H1 (cell line): ENCODE data around the gene NTNG2. TPM values are rescaled to one million over a fixed set of nuclear protein-coding genes. Genes with fewer than 3 reads are reported as not detected.

Experiments used
- CTCF ChIA-PET: fragments of 300-600 bp; sonication (Branson Sonifier 250); formaldehyde crosslinking; loops from one replicate; lab custom pipeline; 2021; ENCODE audit not compliant: partially characterized antibody; lab: Charles Lee
- POLR2A ChIA-PET: fragments of 300-600 bp; sonication (Branson Sonifier 250); formaldehyde crosslinking; loops from one replicate; lab custom pipeline; 2021; ENCODE audit warnings: inconsistent platforms; ENCODE audit not compliant: partially characterized antibody; lab: Charles Lee
- DNase-seq, 2 experiments: peaks; one replicate each; pipeline versions ENCODE4 v3.0.0 to v3.0.0-alpha.2; 2010 to 2022; ENCODE audit warnings: low spot score in 2 of 2, low read depth in 1 of 2, mixed read lengths in 1 of 2
- FAIRE-seq: peaks from 2 replicates; lab custom pipeline; 2011; peaks lifted over from hg19 to GRCh38; lab: Jason Lieb, UNC
- H2AFZ ChIP-seq: 2 replicates; pipeline ENCODE4 v1.8.1; 2012; ENCODE audit warnings: low read length, inconsistent platforms
- H2AK5ac ChIP-seq: 2 replicates; pipeline ENCODE4 v1.6.1; 2013; ENCODE audit warnings: low read depth, low read length
- H2BK120ac ChIP-seq: replicated peaks from 2 replicates; pipeline ENCODE3; 2013; ENCODE audit warnings: low read depth, low read length, inconsistent platforms
- H2BK12ac ChIP-seq: 2 replicates; pipeline ENCODE4 v1.6.1; 2013; ENCODE audit warnings: low read depth, low read length
- H2BK15ac ChIP-seq: 2 replicates; pipeline ENCODE4 v1.6.1; 2013; ENCODE audit warnings: low read length
- H2BK20ac ChIP-seq: 2 replicates; pipeline ENCODE4 v1.6.1; 2013; ENCODE audit warnings: low read length
- H2BK5ac ChIP-seq: 2 replicates; pipeline ENCODE4 v1.6.1; 2013; ENCODE audit warnings: low read depth, low read length
- H3K14ac ChIP-seq: 2 replicates; pipeline ENCODE4 v1.6.1; 2013; ENCODE audit warnings: inconsistent platforms; ENCODE audit not compliant: insufficient read length
- H3K18ac ChIP-seq: 2 replicates; pipeline ENCODE4 v1.6.1; 2013; ENCODE audit warnings: low read length; ENCODE audit errors: extremely low read depth
- H3K23ac ChIP-seq: 2 replicates; pipeline ENCODE4 v1.6.1; 2013; ENCODE audit warnings: inconsistent platforms; ENCODE audit not compliant: insufficient read length
- H3K23me2 ChIP-seq: 2 replicates; pipeline ENCODE4 v1.6.1; 2013; ENCODE audit warnings: low read depth, low read length
- H3K27ac ChIP-seq: 2 replicates; pipeline ENCODE4 v1.6.1; 2011; ENCODE audit warnings: low read depth, low read length, inconsistent platforms
- H3K27me3 ChIP-seq, 4 experiments: replicated peaks in 1 of 4; 1 replicate in 1 of 4; 2 replicates in 3 of 4; pipeline versions ENCODE4 v1.6.1 to v1.8.1; 2011 to 2013; ENCODE audit warnings: low read length in 3 of 4, mild to moderate bottlenecking in 3 of 4, inconsistent platforms in 2 of 4, mixed read lengths in 2 of 4, moderate library complexity in 1 of 4; ENCODE audit not compliant: control insufficient read depth in 3 of 4, insufficient read depth in 3 of 4; ENCODE audit errors: extremely low read depth in 1 of 4
- H3K36me3 ChIP-seq, 4 experiments: 2 replicates each; pipeline versions ENCODE4 v1.6.1 to v1.8.1; 2011 to 2013; ENCODE audit warnings: mild to moderate bottlenecking in 4 of 4, low read length in 3 of 4, moderate library complexity in 2 of 4, control low read depth in 1 of 4, inconsistent platforms in 1 of 4; ENCODE audit not compliant: insufficient read depth in 4 of 4, control insufficient read depth in 2 of 4
- H3K4ac ChIP-seq: replicated peaks from 2 replicates; pipeline ENCODE3; 2013; ENCODE audit warnings: low read length, low read depth, mixed read lengths, inconsistent platforms; ENCODE audit not compliant: insufficient read length
- H3K4me1 ChIP-seq, 4 experiments: replicated peaks in 1 of 4; 1 replicate in 1 of 4; 2 replicates in 3 of 4; pipeline versions ENCODE4 v1.6.1 to v1.8.1; 2011 to 2013; ENCODE audit warnings: low read length in 3 of 4, inconsistent platforms in 2 of 4, mixed read lengths in 1 of 4; ENCODE audit not compliant: insufficient read depth in 4 of 4, control insufficient read depth in 3 of 4
- H3K4me2 ChIP-seq, 2 experiments: 2 replicates each; pipeline versions ENCODE4 v1.6.1 to v1.8.1; 2011 to 2013; ENCODE audit warnings: low read depth in 2 of 2, low read length in 2 of 2, control low read depth in 1 of 2, inconsistent platforms in 1 of 2, mild to moderate bottlenecking in 1 of 2; ENCODE audit not compliant: insufficient read depth in 1 of 2
- H3K4me3 ChIP-seq, 4 experiments: fragments of 200-600, 300-600 bp in 1 of 4; sonication (generic), shearing (Covaris generic), sonication (Bioruptor Twin) in 1 of 4; 2 replicates each; pipeline versions ENCODE4 v1.5.1 to v1.8.1; 2011 to 2016; ENCODE audit warnings: low read length in 4 of 4, low read depth in 3 of 4, control low read depth in 2 of 4, inconsistent platforms in 2 of 4, mild to moderate bottlenecking in 2 of 4, mixed read lengths in 1 of 4, moderate library complexity in 1 of 4; ENCODE audit not compliant: insufficient read depth in 2 of 4; ENCODE audit errors: extremely low read depth in 1 of 4
- H3K56ac ChIP-seq: replicated peaks from 2 replicates; pipeline ENCODE3; 2013; ENCODE audit warnings: low read depth, mild to moderate bottlenecking, mixed read lengths, low read length, inconsistent platforms; ENCODE audit not compliant: insufficient read length
- H3K79me1 ChIP-seq: 2 replicates; pipeline ENCODE4 v1.6.1; 2013; ENCODE audit warnings: low read depth, low read length, control low read depth
- H3K79me2 ChIP-seq, 2 experiments: 2 replicates each; pipeline versions ENCODE4 v1.6.1 to v1.8.1; 2012 to 2013; ENCODE audit warnings: low read length in 2 of 2, mild to moderate bottlenecking in 2 of 2, inconsistent platforms in 1 of 2; ENCODE audit not compliant: insufficient read depth in 2 of 2, control insufficient read depth in 1 of 2
- H3K9ac ChIP-seq, 4 experiments: replicated peaks in 1 of 4; 1 replicate in 1 of 4; 2 replicates in 3 of 4; pipeline versions ENCODE4 v1.6.1 to v1.8.1; 2011 to 2013; ENCODE audit warnings: low read depth in 3 of 4, low read length in 3 of 4, control low read depth in 2 of 4, mild to moderate bottlenecking in 2 of 4, moderate library complexity in 2 of 4, inconsistent platforms in 1 of 4; ENCODE audit errors: extremely low read depth in 1 of 4
- H3K9me3 ChIP-seq, 2 experiments: 2 replicates each; pipeline versions ENCODE4 v1.6.1 to v1.8.1; 2012 to 2013; ENCODE audit warnings: mild to moderate bottlenecking in 2 of 2, moderate library complexity in 2 of 2, control low read depth in 1 of 2, inconsistent platforms in 1 of 2, low read depth in 1 of 2, low read length in 1 of 2, mixed read lengths in 1 of 2; ENCODE audit not compliant: insufficient read depth in 2 of 2
- H4K20me1 ChIP-seq, 2 experiments: replicated peaks in 1 of 2; 2 replicates each; pipeline versions ENCODE3 to v1.8.1; 2011 to 2013; ENCODE audit warnings: inconsistent platforms in 2 of 2, low read length in 2 of 2, mild to moderate bottlenecking in 1 of 2; ENCODE audit not compliant: insufficient read depth in 2 of 2, control insufficient read depth in 1 of 2
- H4K5ac ChIP-seq: 2 replicates; pipeline ENCODE4 v1.6.1; 2013; ENCODE audit warnings: low read length, low read depth, mixed read lengths, inconsistent platforms; ENCODE audit not compliant: insufficient read length
- H4K8ac ChIP-seq: 2 replicates; pipeline ENCODE4 v1.8.0; 2013; ENCODE audit warnings: mild to moderate bottlenecking, moderate library complexity, low read length, inconsistent platforms; ENCODE audit not compliant: insufficient read depth; ENCODE audit errors: extremely low read depth
- H4K91ac ChIP-seq: replicated peaks from 2 replicates; pipeline ENCODE3; 2013; ENCODE audit warnings: low read length, mixed read lengths, inconsistent platforms; ENCODE audit not compliant: insufficient read length
- BRCA1 ChIP-seq: IDR thresholded peaks from 2 replicates; pipeline ENCODE4 v1.6.1; 2012; ENCODE audit warnings: low read depth, low read length, improper control_type of control experiment
- EP300 ChIP-seq, 2 experiments: IDR thresholded peaks; 1 replicate in 1 of 2; 2 replicates in 1 of 2; pipeline ENCODE4 v1.6.1; 2011 to 2012; ENCODE audit warnings: low read depth in 2 of 2, low read length in 2 of 2, mild to moderate bottlenecking in 2 of 2, borderline replicate concordance in 1 of 2, inconsistent platforms in 1 of 2, moderate library complexity in 1 of 2
- EZH2 ChIP-seq: fragments of 200-600 bp; sonication (generic); IDR thresholded peaks from 2 replicates; pipeline ENCODE4 v1.7.1; 2012; ENCODE audit warnings: low read depth, mild to moderate bottlenecking, moderate library complexity, low read length, inconsistent platforms; ENCODE audit not compliant: severe bottlenecking
- JUN ChIP-seq: IDR thresholded peaks from 2 replicates; pipeline ENCODE4 v1.6.1; 2011; ENCODE audit warnings: low read depth, mild to moderate bottlenecking, improper control_type of control experiment, low read length
- JUND ChIP-seq: IDR thresholded peaks from 2 replicates; pipeline ENCODE4 v1.6.1; 2011; ENCODE audit warnings: mild to moderate bottlenecking, improper control_type of control experiment, low read length
- POLR2A ChIP-seq, 2 experiments: IDR thresholded peaks; 1 replicate in 1 of 2; 2 replicates in 1 of 2; pipeline ENCODE4 v1.6.1; 2011; ENCODE audit warnings: low read depth in 2 of 2, low read length in 2 of 2, mild to moderate bottlenecking in 2 of 2; ENCODE audit errors: control extremely low read depth in 1 of 2
- RNF2 ChIP-seq: fragments of 200-900, 300-1000 bp; sonication (generic); IDR thresholded peaks from 2 replicates; pipeline ENCODE4 v1.7.1; 2016; ENCODE audit warnings: borderline replicate concordance, low read depth, mild to moderate bottlenecking, antibody characterized with exemption, low read length; ENCODE audit not compliant: poor library complexity, severe bottlenecking; ENCODE audit errors: missing control alignments
- SAP30 ChIP-seq: fragments of 300-600 bp; sonication (generic); IDR thresholded peaks from 2 replicates; pipeline ENCODE4 v1.7.1; 2012; ENCODE audit warnings: low read length, moderate library complexity, mild to moderate bottlenecking, inconsistent platforms; ENCODE audit not compliant: insufficient read depth, insufficient replicate concordance
- SIN3A ChIP-seq, 2 experiments: IDR thresholded peaks in 1 of 2; conservative IDR thresholded peaks in 1 of 2; 2 replicates each; pipeline ENCODE4 v1.6.1; 2011 to 2012; ENCODE audit warnings: low read length in 2 of 2, improper control_type of control experiment in 1 of 2, low read depth in 1 of 2, mild to moderate bottlenecking in 1 of 2
- SP1 ChIP-seq: IDR thresholded peaks from 2 replicates; pipeline ENCODE4 v1.6.1; 2011; ENCODE audit warnings: low read depth, low read length
- TCF12 ChIP-seq: IDR thresholded peaks from 2 replicates; pipeline ENCODE4 v1.6.1; 2011; ENCODE audit warnings: low read depth, mild to moderate bottlenecking, low read length
- USF2 ChIP-seq: IDR thresholded peaks from 2 replicates; pipeline ENCODE4 v1.6.1; 2011; ENCODE audit warnings: low read length, improper control_type of control experiment
- YY1 ChIP-seq: IDR thresholded peaks from 2 replicates; pipeline ENCODE4 v1.6.1; 2011; ENCODE audit warnings: low read depth, mild to moderate bottlenecking, low read length
- WGBS, 2 experiments: shearing (Covaris generic) in 1 of 2; methylation state at CpG; one replicate each; pipeline versions ENCODE4 v1.1.6 to v1.1.7; 2013 to 2015; ENCODE audit warnings: low lambda C conversion rate in 2 of 2, mixed read lengths in 2 of 2, inconsistent platforms in 1 of 2, low coverage in 1 of 2, missing lambda C conversion rate in 1 of 2; ENCODE audit not compliant: insufficient replicate concordance in 2 of 2, insufficient coverage in 1 of 2, insufficient read length in 1 of 2; ENCODE audit errors: extremely low coverage in 1 of 2, missing lambda C conversion rate in 1 of 2; 5-methylcytosine and 5-hydroxymethylcytosine counted together
- polyA plus RNA-seq, 7 experiments: library from polyadenylated mRNA; depleted of rRNA in 3 of 7; stranded (reverse) in 5 of 7; unstranded in 2 of 7; fragments of >200 nt in 5 of 7; fragments of 200-250 nt in 2 of 7; gene quantifications; 1 replicate in 5 of 7; 2 replicates in 1 of 7; 4 replicates in 1 of 7; pipeline versions ENCODE4 v1.2.1 to v1.2.3, GENCODE V29; 2011 to 2013; ENCODE audit warnings: missing spikeins in 2 of 7, mixed read lengths in 2 of 7
- total RNA-seq: library from RNA; stranded (reverse); fragmentation: NEBNext Ultra II Directional; extraction: Animal tissue kit (Norgen Biotek cat#: 25700); gene quantifications from 2 replicates; pipeline ENCODE4 v1.2.1, GENCODE V29; 2021

The NTNG2 gene
- total and polyA plus RNA-seq, 2 of the 8 experiments (the other 6 are each of a cell fraction or from before 2014, with no cell fraction given), result 1.4 to 1.5 TPM

- Histone ChIP-seq H3K23ac (no peak overlapping the region), H3K14ac (no peak overlapping the region), H3K18ac (no peak overlapping the region), H2BK120ac (no peak overlapping the region), H3K4me1 (peaks cover 0 to 5% (median 2%) of the 10 kb centered on the region in 4 experiments; a peak in 4 of 7 replicates), H3K27me3 (no peaks in the 10 kb centered on the region), H3K9ac (no peak overlapping the region), H3K9me3 (no peaks in the 10 kb centered on the region), H2BK20ac (no peak overlapping the region), H3K56ac (no peak overlapping the region), H4K20me1 (no peaks in the 10 kb centered on the region), H4K91ac (no peak overlapping the region), H3K36me3 (no peaks in the 10 kb centered on the region), H3K27ac (no peak overlapping the region), H3K4me3 (no peak overlapping the region), H2BK12ac (no peak overlapping the region), H4K5ac (no peak overlapping the region), H2BK5ac (no peak overlapping the region), H3K79me2 (no peaks in the 10 kb centered on the region), H3K79me1 (no peaks in the 10 kb centered on the region), H3K4me2 (no peak overlapping the region), H2BK15ac (no peak overlapping the region), H2AFZ (no peak overlapping the region), H3K4ac (no peak overlapping the region), H2AK5ac (no peak overlapping the region), H4K8ac (no peak overlapping the region), H3K23me2 (no peaks in the 10 kb centered on the region)
- CTCF ChIA-PET, result interaction anchor here (0.8 to 16.9 kb wide), 4 partner anchors 18 to 65 kb away, joined by 5 to 370 read pairs (median 46); partner anchors contain the start of gene NTNG2
- POLR2A ChIA-PET, result no interaction called here
- 86% methylated on average over 3 of the region's 3 CpGs; no CpG with 5 or more reads in 1 of the 2 experiments for WGBS, 2 experiments
- no peak for DNase-seq
- FAIRE-seq, result no peak
- TF ChIP-seq USF2 (no peak), YY1 (no peak), JUN (no peak), SIN3A (conservative IDR thresholded peaks at IDR 0.05 in 1 of 2, IDR thresholded peaks at IDR 0.05 in 1 of 2; ENCODE audit: low read depth in 1 of 2, low read length in 2 of 2) (no peak), BRCA1 (no peak), SP1 (no peak), EP300 (IDR thresholded peaks at IDR 0.05; ENCODE audit: borderline replicate concordance in 1 of 2, low read depth in 2 of 2, low read length in 2 of 2) (no peak), JUND (no peak), RNF2 (no peak), POLR2A (IDR thresholded peaks at IDR 0.05; ENCODE audit: control extremely low read depth in 1 of 2, low read depth in 2 of 2, low read length in 2 of 2) (no peak), SAP30 (no peak), TCF12 (no peak), EZH2 (no peak)
Observed at GRCh38 chr9:132232522-132232921, 70.7 kb downstream of the NTNG2 start.
